HEK293 (cell line): Measurements from ENCODE around the gene POLD4.

ENCODE experiments used
- HOXA7 ChIP-seq: sonication (generic); formaldehyde crosslinking; IDR thresholded peaks from 2 replicates; pipeline ENCODE4 v1.8.1; 2022; ENCODE audit warnings: missing genetic modification reagents, borderline replicate concordance
- IKZF3 ChIP-seq: fragments of 450-650 bp; IDR thresholded peaks from 2 replicates; pipeline ENCODE4 v1.5.0; 2018; ENCODE audit warnings: missing biosample characterization, mild to moderate bottlenecking, missing genetic modification characterization, moderate library complexity
- REST ChIP-seq: fragments of 450-650 bp; formaldehyde crosslinking; IDR thresholded peaks from 2 replicates; pipeline ENCODE4 v1.5.1; 2016; ENCODE audit warnings: missing biosample characterization, missing genetic modification characterization
- SALL2 ChIP-seq: fragments of 450-650 bp; formaldehyde crosslinking; IDR thresholded peaks from 2 replicates; pipeline ENCODE4 v1.5.0; 2017; ENCODE audit warnings: missing biosample characterization, mild to moderate bottlenecking, missing genetic modification characterization, borderline replicate concordance
- ZNF514 ChIP-seq: fragments of 450-650 bp; formaldehyde crosslinking; IDR thresholded peaks from 2 replicates; pipeline ENCODE4 v1.5.1; 2016; ENCODE audit warnings: missing biosample characterization, missing genetic modification characterization
- ZNF560 ChIP-seq: fragments of 450-650 bp; formaldehyde crosslinking; IDR thresholded peaks from 2 replicates; pipeline ENCODE4 v1.5.1; 2017; ENCODE audit warnings: missing biosample characterization, missing genetic modification characterization, borderline replicate concordance
- ZNF624 ChIP-seq: fragments of 450-650 bp; formaldehyde crosslinking; IDR thresholded peaks from 2 replicates; pipeline ENCODE4 v1.5.1; 2017; ENCODE audit warnings: missing biosample characterization, missing genetic modification characterization
- ZNF626 ChIP-seq: fragments of 450-650 bp; sonication (Bioruptor Pico); formaldehyde crosslinking; IDR thresholded peaks from 2 replicates; pipeline ENCODE4 v1.5.1; 2018; ENCODE audit warnings: missing biosample characterization, missing genetic modification characterization, inconsistent platforms
- ZNF629 ChIP-seq: fragments of 450-650 bp; formaldehyde crosslinking; IDR thresholded peaks from 2 replicates; pipeline ENCODE4 v1.5.1; 2017; ENCODE audit warnings: missing biosample characterization, missing genetic modification characterization
- TF ChIP-seq, protein P1 (sequence below): fragments of 450-650 bp; formaldehyde crosslinking; IDR thresholded peaks from 2 replicates; pipeline ENCODE4 v1.5.1; 2016; ENCODE audit warnings: missing biosample characterization, missing genetic modification characterization, borderline replicate concordance
- TF ChIP-seq, protein P2 (sequence below): fragments of 450-650 bp; formaldehyde crosslinking; IDR thresholded peaks from 2 replicates; pipeline ENCODE4 v1.5.1; 2016; ENCODE audit warnings: missing biosample characterization, missing genetic modification characterization
- TF ChIP-seq, protein P3 (sequence below): fragments of 450-650 bp; formaldehyde crosslinking; IDR thresholded peaks from 2 replicates; pipeline ENCODE4 v1.5.1; 2016; ENCODE audit warnings: missing biosample characterization, missing genetic modification characterization
- TF ChIP-seq, protein P4 (sequence below): fragments of 450-650 bp; formaldehyde crosslinking; IDR thresholded peaks from 2 replicates; pipeline ENCODE4 v1.5.1; 2016; ENCODE audit warnings: missing biosample characterization, missing genetic modification characterization
- TF ChIP-seq, protein P5 (sequence below): fragments of 450-650 bp; IDR thresholded peaks from 2 replicates; pipeline ENCODE4 v1.5.1; 2018; ENCODE audit warnings: missing biosample characterization, missing genetic modification characterization

DNA sequence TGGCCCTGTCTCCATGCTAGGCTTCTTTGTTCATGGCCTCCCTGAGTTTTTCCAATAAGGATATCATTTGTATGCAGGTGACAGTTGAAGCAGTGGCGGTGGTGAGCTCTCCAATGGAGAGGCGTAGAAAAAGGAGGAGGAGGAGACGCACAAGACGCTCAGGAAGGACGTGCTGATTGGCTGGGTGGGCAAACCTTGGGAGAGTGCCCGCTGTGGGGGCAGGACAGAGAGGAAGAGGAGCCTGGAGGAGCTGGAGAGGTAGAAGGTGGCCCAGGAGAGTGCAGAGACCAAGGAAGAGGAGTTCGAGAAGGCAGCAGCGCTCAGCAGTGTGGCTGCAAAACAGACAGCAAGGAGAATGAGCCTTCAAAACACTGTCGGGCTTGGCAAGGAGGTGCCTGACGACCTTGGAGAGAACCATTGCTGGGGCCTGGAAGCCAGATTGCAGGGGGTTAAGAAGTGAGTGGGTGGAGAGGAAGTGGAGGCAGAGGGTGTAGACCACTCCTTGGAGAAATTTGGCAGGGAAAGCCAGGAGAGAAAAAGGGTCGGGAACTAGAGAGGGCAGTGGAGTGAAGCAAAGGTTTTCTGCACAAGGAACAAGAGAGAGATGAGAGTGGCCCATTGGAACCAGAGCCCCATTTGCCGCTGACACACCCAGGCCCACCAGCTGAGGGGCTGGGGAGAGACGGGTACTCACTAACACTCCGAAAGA is 12.5 kb upstream of the POLD4 start:
- TF ChIP-seq, protein P1, sequence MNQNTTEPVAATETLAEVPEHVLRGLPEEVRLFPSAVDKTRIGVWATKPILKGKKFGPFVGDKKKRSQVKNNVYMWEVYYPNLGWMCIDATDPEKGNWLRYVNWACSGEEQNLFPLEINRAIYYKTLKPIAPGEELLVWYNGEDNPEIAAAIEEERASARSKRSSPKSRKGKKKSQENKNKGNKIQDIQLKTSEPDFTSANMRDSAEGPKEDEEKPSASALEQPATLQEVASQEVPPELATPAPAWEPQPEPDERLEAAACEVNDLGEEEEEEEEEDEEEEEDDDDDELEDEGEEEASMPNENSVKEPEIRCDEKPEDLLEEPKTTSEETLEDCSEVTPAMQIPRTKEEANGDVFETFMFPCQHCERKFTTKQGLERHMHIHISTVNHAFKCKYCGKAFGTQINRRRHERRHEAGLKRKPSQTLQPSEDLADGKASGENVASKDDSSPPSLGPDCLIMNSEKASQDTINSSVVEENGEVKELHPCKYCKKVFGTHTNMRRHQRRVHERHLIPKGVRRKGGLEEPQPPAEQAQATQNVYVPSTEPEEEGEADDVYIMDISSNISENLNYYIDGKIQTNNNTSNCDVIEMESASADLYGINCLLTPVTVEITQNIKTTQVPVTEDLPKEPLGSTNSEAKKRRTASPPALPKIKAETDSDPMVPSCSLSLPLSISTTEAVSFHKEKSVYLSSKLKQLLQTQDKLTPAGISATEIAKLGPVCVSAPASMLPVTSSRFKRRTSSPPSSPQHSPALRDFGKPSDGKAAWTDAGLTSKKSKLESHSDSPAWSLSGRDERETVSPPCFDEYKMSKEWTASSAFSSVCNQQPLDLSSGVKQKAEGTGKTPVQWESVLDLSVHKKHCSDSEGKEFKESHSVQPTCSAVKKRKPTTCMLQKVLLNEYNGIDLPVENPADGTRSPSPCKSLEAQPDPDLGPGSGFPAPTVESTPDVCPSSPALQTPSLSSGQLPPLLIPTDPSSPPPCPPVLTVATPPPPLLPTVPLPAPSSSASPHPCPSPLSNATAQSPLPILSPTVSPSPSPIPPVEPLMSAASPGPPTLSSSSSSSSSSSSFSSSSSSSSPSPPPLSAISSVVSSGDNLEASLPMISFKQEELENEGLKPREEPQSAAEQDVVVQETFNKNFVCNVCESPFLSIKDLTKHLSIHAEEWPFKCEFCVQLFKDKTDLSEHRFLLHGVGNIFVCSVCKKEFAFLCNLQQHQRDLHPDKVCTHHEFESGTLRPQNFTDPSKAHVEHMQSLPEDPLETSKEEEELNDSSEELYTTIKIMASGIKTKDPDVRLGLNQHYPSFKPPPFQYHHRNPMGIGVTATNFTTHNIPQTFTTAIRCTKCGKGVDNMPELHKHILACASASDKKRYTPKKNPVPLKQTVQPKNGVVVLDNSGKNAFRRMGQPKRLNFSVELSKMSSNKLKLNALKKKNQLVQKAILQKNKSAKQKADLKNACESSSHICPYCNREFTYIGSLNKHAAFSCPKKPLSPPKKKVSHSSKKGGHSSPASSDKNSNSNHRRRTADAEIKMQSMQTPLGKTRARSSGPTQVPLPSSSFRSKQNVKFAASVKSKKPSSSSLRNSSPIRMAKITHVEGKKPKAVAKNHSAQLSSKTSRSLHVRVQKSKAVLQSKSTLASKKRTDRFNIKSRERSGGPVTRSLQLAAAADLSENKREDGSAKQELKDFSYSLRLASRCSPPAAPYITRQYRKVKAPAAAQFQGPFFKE (tag by site-specific recombination): no peak
- no peak for TF ChIP-seq REST (tag by site-specific recombination)
- TF ChIP-seq, protein P2, sequence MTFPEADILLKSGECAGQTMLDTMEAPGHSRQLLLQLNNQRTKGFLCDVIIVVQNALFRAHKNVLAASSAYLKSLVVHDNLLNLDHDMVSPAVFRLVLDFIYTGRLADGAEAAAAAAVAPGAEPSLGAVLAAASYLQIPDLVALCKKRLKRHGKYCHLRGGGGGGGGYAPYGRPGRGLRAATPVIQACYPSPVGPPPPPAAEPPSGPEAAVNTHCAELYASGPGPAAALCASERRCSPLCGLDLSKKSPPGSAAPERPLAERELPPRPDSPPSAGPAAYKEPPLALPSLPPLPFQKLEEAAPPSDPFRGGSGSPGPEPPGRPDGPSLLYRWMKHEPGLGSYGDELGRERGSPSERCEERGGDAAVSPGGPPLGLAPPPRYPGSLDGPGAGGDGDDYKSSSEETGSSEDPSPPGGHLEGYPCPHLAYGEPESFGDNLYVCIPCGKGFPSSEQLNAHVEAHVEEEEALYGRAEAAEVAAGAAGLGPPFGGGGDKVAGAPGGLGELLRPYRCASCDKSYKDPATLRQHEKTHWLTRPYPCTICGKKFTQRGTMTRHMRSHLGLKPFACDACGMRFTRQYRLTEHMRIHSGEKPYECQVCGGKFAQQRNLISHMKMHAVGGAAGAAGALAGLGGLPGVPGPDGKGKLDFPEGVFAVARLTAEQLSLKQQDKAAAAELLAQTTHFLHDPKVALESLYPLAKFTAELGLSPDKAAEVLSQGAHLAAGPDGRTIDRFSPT: no peak
- TF ChIP-seq, protein P3, sequence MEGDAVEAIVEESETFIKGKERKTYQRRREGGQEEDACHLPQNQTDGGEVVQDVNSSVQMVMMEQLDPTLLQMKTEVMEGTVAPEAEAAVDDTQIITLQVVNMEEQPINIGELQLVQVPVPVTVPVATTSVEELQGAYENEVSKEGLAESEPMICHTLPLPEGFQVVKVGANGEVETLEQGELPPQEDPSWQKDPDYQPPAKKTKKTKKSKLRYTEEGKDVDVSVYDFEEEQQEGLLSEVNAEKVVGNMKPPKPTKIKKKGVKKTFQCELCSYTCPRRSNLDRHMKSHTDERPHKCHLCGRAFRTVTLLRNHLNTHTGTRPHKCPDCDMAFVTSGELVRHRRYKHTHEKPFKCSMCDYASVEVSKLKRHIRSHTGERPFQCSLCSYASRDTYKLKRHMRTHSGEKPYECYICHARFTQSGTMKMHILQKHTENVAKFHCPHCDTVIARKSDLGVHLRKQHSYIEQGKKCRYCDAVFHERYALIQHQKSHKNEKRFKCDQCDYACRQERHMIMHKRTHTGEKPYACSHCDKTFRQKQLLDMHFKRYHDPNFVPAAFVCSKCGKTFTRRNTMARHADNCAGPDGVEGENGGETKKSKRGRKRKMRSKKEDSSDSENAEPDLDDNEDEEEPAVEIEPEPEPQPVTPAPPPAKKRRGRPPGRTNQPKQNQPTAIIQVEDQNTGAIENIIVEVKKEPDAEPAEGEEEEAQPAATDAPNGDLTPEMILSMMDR (tag by site-specific recombination): no peak
- no peak for TF ChIP-seq SALL2
- no peak for TF ChIP-seq ZNF624 (tag by site-specific recombination)
- TF ChIP-seq ZNF626 (tag by site-specific recombination): no peak
- TF ChIP-seq HOXA7 (CRISPR knock-in tag): no peak
- no peak for TF ChIP-seq IKZF3 (tag by site-specific recombination)
- TF ChIP-seq, protein P4, sequence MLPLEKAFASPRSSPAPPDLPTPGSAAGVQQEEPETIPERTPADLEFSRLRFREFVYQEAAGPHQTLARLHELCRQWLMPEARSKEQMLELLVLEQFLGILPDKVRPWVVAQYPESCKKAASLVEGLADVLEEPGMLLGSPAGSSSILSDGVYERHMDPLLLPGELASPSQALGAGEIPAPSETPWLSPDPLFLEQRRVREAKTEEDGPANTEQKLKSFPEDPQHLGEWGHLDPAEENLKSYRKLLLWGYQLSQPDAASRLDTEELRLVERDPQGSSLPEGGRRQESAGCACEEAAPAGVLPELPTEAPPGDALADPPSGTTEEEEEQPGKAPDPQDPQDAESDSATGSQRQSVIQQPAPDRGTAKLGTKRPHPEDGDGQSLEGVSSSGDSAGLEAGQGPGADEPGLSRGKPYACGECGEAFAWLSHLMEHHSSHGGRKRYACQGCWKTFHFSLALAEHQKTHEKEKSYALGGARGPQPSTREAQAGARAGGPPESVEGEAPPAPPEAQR: no peak
- TF ChIP-seq, protein P5, sequence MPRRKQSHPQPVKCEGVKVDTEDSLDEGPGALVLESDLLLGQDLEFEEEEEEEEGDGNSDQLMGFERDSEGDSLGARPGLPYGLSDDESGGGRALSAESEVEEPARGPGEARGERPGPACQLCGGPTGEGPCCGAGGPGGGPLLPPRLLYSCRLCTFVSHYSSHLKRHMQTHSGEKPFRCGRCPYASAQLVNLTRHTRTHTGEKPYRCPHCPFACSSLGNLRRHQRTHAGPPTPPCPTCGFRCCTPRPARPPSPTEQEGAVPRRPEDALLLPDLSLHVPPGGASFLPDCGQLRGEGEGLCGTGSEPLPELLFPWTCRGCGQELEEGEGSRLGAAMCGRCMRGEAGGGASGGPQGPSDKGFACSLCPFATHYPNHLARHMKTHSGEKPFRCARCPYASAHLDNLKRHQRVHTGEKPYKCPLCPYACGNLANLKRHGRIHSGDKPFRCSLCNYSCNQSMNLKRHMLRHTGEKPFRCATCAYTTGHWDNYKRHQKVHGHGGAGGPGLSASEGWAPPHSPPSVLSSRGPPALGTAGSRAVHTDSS (tag by site-specific recombination): no peak
- no peak for TF ChIP-seq ZNF514 (tag by site-specific recombination)
- TF ChIP-seq ZNF560 (tag by site-specific recombination): no peak
- TF ChIP-seq ZNF629 (tag by site-specific recombination): no peak
